Measurements from ENCODE around the gene HARBI1. TPM values are rescaled to one million over a fixed set of nuclear protein-coding genes. Genes with fewer than 3 reads are reported as not detected.

HARBI1 gene
- total RNA-seq, 3 donors from 2014 or later: 5.5 to 8.1 (median 5.7) TPM

- Mint-ChIP-seq H3K4me3 (no peak overlapping the region), H3K4me1 (ENCODE audit: low read depth) (peaks cover 12% of the 10 kb centered on the region), H3K27me3 (ENCODE audit: low read depth) (no peaks in the 10 kb centered on the region), H3K9me3 (no peaks in the 10 kb centered on the region), H3K36me3 (ENCODE audit: insufficient read depth) (peaks cover 39% of the 10 kb centered on the region)
- DNase-seq (no peak), ATAC-seq (no peak)
Measured at GRCh38 chr11:46642627-46643335, 25.8 kb upstream of the HARBI1 start.

GRCh38 chr11:46641639-46642038 lies 24.6 kb upstream of the HARBI1 start:
- no peaks in the 10 kb centered on the region for H3K9me3 Mint-ChIP-seq
- H3K36me3 Mint-ChIP-seq (ENCODE audit: insufficient read depth): peaks cover 39% of the 10 kb centered on the region
- no peaks in the 10 kb centered on the region for H3K27me3 Mint-ChIP-seq (ENCODE audit: low read depth)
- peaks cover 12% of the 10 kb centered on the region for H3K4me1 Mint-ChIP-seq (ENCODE audit: low read depth)
- ATAC-seq (no peak), DNase-seq (no peak)
- no peak overlapping the region for H3K4me3 Mint-ChIP-seq

DNA sequence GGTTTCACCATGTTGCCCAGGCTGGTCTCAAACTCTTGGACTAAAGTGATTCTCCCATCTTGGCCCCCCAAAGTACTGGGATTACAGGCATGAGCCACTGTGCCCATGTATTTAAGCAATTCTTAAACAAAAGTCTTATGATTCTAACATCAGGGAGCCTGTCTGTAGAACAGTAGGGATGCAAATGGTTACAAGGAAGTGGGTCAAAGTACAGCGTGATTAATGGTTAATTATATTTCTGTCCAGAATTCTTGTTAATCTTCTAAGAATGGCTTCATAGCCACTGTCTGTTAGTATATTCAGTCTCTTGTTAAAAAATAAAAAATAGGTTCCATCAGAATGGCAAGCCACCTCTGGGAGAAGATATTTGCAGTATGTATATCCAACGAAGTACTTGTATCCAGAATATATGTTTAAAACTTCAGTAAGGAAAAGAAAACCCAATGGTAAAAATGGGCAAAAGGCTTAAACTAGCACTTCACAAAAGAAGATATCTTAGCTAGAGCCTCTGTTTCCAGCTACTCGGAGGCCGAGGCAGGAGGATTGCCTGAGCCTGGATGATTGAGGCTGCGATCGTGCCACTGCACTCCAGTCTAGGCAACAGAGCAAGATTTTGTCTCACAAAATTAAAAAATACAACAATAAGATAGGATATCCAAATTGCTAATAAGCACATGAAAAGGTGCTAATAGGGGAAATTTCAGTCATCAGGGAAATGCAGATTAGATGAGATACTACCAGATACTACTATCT lies 23.2 kb upstream of the HARBI1 start:
- H3K4me1 Mint-ChIP-seq (ENCODE audit: low read depth): peaks cover 12% of the 10 kb centered on the region
- H3K4me3 Mint-ChIP-seq: no peak overlapping the region

DNA sequence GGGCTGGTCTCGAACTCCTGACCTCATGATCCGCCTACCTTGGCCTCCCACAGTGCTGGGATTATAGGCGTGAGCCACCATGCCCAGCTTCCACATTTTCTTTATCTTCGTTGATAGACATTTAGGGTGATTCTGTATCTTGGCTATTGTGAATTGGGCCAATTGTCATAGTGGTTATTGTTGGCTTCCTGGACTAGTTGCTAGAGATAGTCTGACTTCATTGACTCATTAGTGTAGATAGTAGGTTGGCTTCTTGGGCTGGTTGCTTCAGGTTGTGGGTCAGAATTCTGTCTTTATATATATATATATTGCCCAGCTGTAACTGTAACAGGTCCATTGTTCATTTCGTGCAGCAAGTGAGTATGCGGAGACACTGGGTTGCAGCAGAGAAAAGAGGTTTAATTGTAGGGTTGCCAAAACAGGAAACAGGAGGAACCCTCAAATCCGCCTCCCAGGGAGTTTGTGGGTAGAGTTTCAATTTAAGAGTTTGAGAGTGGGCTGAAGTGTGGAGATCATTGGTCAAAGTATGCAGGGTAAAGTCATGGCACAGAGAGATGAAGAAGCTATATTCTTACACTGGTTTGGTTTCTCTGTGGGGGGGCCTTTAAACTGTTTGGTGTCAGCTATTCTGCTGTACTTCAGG lies 22.3 kb upstream of the HARBI1 start:
- Mint-ChIP-seq H3K36me3 (ENCODE audit: insufficient read depth) (peaks cover 32% of the 10 kb centered on the region), H3K4me3 (no peak overlapping the region), H3K4me1 (ENCODE audit: low read depth) (peaks cover 12% of the 10 kb centered on the region), H3K9me3 (no peaks in the 10 kb centered on the region), H3K27me3 (ENCODE audit: low read depth) (no peaks in the 10 kb centered on the region)
- DNase-seq: no peak
- ATAC-seq: no peak

More for the DNA sequence above, 23.2 kb upstream of the HARBI1 start:
- Mint-ChIP-seq H3K36me3 (ENCODE audit: insufficient read depth) (peaks cover 37% of the 10 kb centered on the region), H3K27me3 (ENCODE audit: low read depth) (no peaks in the 10 kb centered on the region), H3K9me3 (no peaks in the 10 kb centered on the region)
- DNase-seq: no peak
- ATAC-seq: no peak

DNA sequence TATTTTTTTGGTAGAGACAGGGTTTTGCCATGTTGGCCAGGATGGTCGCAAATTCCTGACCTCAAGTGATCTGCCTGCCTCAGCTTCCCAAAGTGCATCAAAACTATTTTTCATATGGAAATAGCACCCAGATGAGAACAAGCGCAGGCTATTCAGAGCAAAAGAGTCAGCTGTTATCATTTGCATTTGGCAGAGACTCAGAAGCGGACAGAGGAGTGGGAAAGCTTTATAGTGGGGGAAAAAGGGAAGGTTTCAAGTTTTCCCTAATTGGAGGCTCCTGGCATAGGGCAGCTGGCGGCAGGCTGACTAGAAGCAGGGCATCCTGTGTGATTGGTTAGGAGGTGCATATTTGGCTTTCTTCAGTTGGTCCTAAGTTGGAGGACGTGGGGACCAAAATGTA lies 20.5 kb upstream of the HARBI1 start:
- Mint-ChIP-seq H3K4me1 (ENCODE audit: low read depth) (peaks cover 9% of the 10 kb centered on the region), H3K36me3 (ENCODE audit: insufficient read depth) (peaks cover 21% of the 10 kb centered on the region), H3K27me3 (ENCODE audit: low read depth) (no peaks in the 10 kb centered on the region), H3K9me3 (no peaks in the 10 kb centered on the region), H3K4me3 (no peak overlapping the region)
- DNase-seq (no peak), ATAC-seq (no peak)

DNA sequence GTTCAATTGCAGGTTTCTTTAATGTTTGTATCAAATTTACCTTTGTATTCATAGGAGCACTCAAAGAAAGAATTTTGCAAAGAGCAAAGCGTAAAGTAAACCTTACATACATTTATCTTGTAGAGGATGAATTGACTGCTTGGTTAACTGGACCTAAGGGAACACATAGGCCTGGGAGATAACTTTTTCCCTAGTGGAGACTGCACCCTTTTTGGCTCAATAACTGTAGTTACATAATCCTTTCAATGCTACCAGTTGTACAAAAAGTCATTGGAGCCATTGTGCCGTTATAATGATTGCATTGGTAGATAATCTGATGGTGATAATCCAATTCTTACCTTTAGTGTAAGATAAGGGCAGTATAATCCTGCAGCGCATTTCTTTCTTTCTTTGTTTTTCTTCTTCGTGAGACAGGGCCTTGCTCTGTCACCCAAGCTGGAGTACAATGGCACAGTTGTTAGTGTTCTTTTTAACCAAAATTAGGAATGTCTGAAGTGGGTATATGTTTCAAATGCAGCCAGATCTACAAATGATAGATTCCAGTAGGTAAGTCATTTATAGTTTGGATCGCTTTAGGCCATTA lies 18.6 kb upstream of the HARBI1 start:
- no peak for DNase-seq
- no peaks in the 10 kb centered on the region for H3K27me3 Mint-ChIP-seq (ENCODE audit: low read depth)

GRCh38 chr11:46633291-46634217 lies 16.5 kb upstream of the HARBI1 start:
- peaks cover 12% of the 10 kb centered on the region for H3K36me3 Mint-ChIP-seq (ENCODE audit: insufficient read depth)
- no peaks in the 10 kb centered on the region for H3K9me3 Mint-ChIP-seq
- no peak overlapping the region for H3K4me3 Mint-ChIP-seq
- H3K27me3 Mint-ChIP-seq (ENCODE audit: low read depth): no peaks in the 10 kb centered on the region
- ATAC-seq (no peak), DNase-seq (no peak)
- peaks cover 7% of the 10 kb centered on the region for H3K4me1 Mint-ChIP-seq (ENCODE audit: low read depth)

More for the DNA sequence above, 18.6 kb upstream of the HARBI1 start:
- no peak for ATAC-seq
- Mint-ChIP-seq H3K36me3 (ENCODE audit: insufficient read depth) (peaks cover 23% of the 10 kb centered on the region), H3K4me3 (no peak overlapping the region), H3K4me1 (ENCODE audit: low read depth) (peaks cover 10% of the 10 kb centered on the region), H3K9me3 (no peaks in the 10 kb centered on the region)

DNA sequence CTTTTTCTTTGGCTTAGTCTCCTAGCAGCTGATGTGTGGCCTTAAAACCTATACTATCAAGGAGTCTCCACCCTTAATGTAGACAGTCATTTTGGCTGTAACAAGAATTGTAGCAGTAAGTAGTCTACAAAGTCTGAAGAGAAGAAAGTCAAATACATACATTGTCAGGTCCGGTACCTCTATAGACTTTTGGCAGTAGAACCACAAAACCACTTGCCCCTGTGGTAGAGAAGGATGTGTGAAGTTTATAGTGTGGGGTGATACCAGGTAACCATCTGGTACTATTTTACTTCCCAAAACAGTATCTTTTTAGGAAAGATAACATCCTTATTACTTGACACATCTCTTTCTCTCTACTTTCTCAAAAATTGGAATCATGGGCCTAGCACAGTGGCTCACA lies 15.5 kb upstream of the HARBI1 start:
- H3K4me3 Mint-ChIP-seq: no peak overlapping the region
- no peak for ATAC-seq

DNA sequence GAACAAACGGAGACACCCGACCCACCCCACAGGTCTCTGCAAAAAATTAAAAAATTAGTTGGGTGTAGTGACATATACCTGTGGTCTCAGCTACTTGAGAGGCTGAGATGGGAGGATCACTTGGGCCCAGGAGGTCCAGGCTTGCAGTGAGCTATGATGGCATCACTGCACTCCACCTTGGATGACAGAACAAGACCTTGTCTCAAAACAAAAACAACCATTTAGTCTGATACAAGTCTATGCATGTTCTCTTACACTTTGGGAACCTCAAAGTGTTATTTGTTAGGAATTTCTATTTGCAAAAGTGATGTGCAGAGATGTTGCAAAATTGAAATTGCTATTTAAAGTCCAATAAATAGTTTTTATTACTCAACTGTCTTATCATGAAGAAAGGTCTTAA lies 14.6 kb upstream of the HARBI1 start:
- Mint-ChIP-seq H3K4me1 (ENCODE audit: low read depth) (peaks cover 5% of the 10 kb centered on the region), H3K4me3 (no peak overlapping the region), H3K9me3 (no peaks in the 10 kb centered on the region), H3K36me3 (ENCODE audit: insufficient read depth) (peaks cover 9% of the 10 kb centered on the region), H3K27me3 (ENCODE audit: low read depth) (no peaks in the 10 kb centered on the region)
- DNase-seq (no peak), ATAC-seq (no peak)

More for the DNA sequence above, 15.5 kb upstream of the HARBI1 start:
- Mint-ChIP-seq H3K9me3 (no peaks in the 10 kb centered on the region), H3K4me1 (ENCODE audit: low read depth) (peaks cover 5% of the 10 kb centered on the region), H3K27me3 (ENCODE audit: low read depth) (no peaks in the 10 kb centered on the region), H3K36me3 (ENCODE audit: insufficient read depth) (peaks cover 9% of the 10 kb centered on the region)
- no peak for DNase-seq

DNA sequence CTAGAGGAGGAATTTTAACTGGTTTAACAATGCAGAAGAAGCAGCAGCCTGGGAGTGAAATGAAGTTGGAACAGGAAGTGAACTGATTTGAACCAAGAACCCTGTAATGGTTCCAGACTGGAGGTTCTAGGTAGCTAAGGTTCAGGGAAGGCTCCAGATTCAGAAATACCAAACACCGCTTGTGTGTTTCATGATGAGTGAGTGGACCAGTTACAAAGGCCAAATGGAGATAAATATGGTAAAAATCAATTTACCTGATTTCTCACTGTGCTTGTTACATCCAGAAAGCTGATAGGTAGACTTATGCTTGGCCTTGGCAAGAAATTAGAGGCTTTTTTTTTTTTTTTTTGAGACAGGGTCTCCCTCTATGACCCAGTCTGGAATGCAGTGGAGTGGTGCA lies 13.2 kb upstream of the HARBI1 start:
- DNase-seq: no peak
- no peaks in the 10 kb centered on the region for H3K9me3 Mint-ChIP-seq
- H3K36me3 Mint-ChIP-seq (ENCODE audit: insufficient read depth): peaks cover 13% of the 10 kb centered on the region
- H3K4me1 Mint-ChIP-seq (ENCODE audit: low read depth): peaks cover 7% of the 10 kb centered on the region
- no peak overlapping the region for H3K4me3 Mint-ChIP-seq
- H3K27me3 Mint-ChIP-seq (ENCODE audit: low read depth): no peaks in the 10 kb centered on the region
- no peak for ATAC-seq

- Mint-ChIP-seq H3K36me3 (ENCODE audit: insufficient read depth) (peaks cover 18% of the 10 kb centered on the region), H3K4me1 (ENCODE audit: low read depth) (peaks cover 11% of the 10 kb centered on the region)
Measured at GRCh38 chr11:46628961-46629360, 11.9 kb upstream of the HARBI1 start.

DNA sequence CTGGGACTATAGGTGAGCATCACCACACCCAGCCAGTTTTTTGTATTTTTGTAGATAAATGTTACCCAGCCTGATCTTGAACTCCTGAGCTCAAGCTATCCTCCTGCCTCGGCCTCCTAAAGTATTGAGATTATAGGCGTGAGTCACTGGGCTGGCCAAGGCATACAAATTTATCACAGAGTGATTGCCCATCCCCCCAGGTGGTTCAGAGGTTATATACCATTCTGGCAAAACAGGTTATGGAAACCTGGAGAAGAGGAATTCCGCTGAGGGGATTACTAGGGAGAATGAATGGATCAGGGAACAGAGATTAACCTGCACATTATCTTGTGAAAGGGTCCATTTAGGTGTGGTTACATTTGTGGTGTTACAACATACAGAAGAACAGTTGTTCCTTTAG lies 8.4 kb upstream of the HARBI1 start:
- Mint-ChIP-seq H3K36me3 (ENCODE audit: insufficient read depth) (peaks cover 22% of the 10 kb centered on the region), H3K9me3 (no peaks in the 10 kb centered on the region), H3K4me3 (no peak overlapping the region), H3K27me3 (ENCODE audit: low read depth) (no peaks in the 10 kb centered on the region), H3K4me1 (ENCODE audit: low read depth) (peaks cover 19% of the 10 kb centered on the region)
- DNase-seq (no peak), ATAC-seq (no peak)

More at GRCh38 chr11:46628961-46629360, 11.9 kb upstream of the HARBI1 start:
- DNase-seq: no peak
- H3K27me3 Mint-ChIP-seq (ENCODE audit: low read depth): no peaks in the 10 kb centered on the region
- ATAC-seq: no peak
- H3K9me3 Mint-ChIP-seq: no peaks in the 10 kb centered on the region
- no peak overlapping the region for H3K4me3 Mint-ChIP-seq

- no peak for DNase-seq
- H3K27me3 Mint-ChIP-seq (ENCODE audit: low read depth): no peaks in the 10 kb centered on the region
- peaks cover 13% of the 10 kb centered on the region for H3K36me3 Mint-ChIP-seq (ENCODE audit: insufficient read depth)
- peak overlapping the region; percentile 87 for H3K4me3 Mint-ChIP-seq
- no peak for ATAC-seq
- peaks cover 34% of the 10 kb centered on the region for H3K4me1 Mint-ChIP-seq (ENCODE audit: low read depth)
- H3K9me3 Mint-ChIP-seq: no peaks in the 10 kb centered on the region
Measured at GRCh38 chr11:46618837-46619236, 1.8 kb upstream of the HARBI1 start.

DNA sequence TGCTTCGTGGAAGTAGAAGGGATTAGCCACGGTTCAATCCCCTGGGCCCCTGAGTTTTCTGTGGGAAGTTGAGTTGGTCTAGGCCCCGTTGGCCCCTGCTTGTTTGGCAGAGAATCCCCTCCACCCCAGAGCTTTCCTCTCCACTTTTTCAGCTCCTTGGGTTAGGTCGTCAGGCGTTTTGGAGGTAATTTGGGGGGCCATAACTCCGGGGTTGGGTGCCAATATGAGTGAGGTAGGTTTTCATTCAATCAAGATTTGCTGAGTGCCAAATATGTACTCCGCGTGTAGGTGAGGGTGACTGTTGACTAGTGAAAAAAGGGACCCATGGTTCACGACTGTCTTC lies 916 bp upstream of the HARBI1 start:
- ATAC-seq (no peak), DNase-seq (no peak)
- H3K4me1 Mint-ChIP-seq (ENCODE audit: low read depth): peaks cover 34% of the 10 kb centered on the region
- H3K36me3 Mint-ChIP-seq (ENCODE audit: insufficient read depth): peaks cover 13% of the 10 kb centered on the region
- H3K27me3 Mint-ChIP-seq (ENCODE audit: low read depth): no peaks in the 10 kb centered on the region
- no peaks in the 10 kb centered on the region for H3K9me3 Mint-ChIP-seq
- peak overlapping the region; percentile 87 for H3K4me3 Mint-ChIP-seq

Data from activated T-cell treated with anti-CD3 and anti-CD28 coated beads, Interleukin-2, amount 50 U/mL, for 4 hours (primary cell).